ENCODE results near the gene CELF2.

CELF2 gene

DNA sequence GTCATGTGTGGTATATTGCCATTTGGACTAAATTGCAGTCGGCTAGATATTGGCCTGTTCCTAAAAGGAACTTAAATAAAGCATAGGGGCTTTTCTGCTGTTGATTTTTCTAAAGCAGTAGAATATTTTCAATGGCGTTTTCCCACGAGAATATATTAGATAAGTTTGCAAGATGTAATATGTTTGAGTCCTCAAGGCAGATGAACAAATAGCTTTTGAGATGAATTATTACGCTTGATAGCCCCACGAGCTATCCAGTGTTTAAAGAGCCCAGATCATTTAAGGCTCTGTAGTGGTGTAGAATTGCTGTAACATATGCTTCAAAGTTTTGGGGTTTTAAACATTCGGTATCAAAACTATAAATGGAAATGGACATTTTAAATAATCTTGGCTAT, 2.9 kb downstream of the CELF2 start:
- no peaks in the 10 kb centered on the region for H3K27me3 ChIP-seq (ENCODE audit: control insufficient read depth in 2 of 2, insufficient read depth in 2 of 2, low read length in 2 of 2)
- no peak overlapping the region for H3K27ac ChIP-seq (ENCODE audit: low read depth in 2 of 2, low read length in 2 of 2)
- no peak overlapping the region for H3K9ac ChIP-seq (ENCODE audit: low read depth in 1 of 2, low read length in 2 of 2)

DNA sequence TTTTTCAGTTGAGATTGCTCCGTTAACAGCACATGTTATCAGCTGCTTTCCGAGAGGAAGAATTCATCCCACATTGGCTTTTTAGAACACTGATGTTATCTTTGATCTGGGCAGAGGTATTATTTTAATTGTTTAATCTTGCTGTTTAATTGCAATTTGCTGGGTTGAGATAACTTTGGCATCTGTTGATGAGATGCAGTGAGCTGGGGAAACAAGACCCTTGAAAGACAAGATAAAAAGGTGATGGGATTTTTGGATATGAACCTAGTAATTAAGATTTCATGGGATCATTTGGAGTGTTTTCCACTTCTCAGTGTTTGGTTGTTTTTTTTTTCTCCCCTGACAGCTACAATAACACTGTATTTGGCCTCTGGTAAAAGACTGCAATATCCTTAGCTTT, 4.5 kb downstream of the CELF2 start:
- no peaks in the 10 kb centered on the region for H3K27me3 ChIP-seq (ENCODE audit: control insufficient read depth in 2 of 2, insufficient read depth in 2 of 2, low read length in 2 of 2)
- H3K4me3 ChIP-seq (ENCODE audit: low read length in 2 of 2), result no peak overlapping the region
- H3K4me1 ChIP-seq (ENCODE audit: control insufficient read depth in 2 of 2, insufficient read depth in 2 of 2, low read length in 2 of 2), result peaks cover 7 to 18% of the 10 kb centered on the region in 2 donors
- H3K9me3 ChIP-seq (ENCODE audit: control insufficient read depth in 2 of 2, low read length in 2 of 2), result no peaks in the 10 kb centered on the region
- H3K27ac ChIP-seq (ENCODE audit: low read depth in 2 of 2, low read length in 2 of 2), result no peak overlapping the region
- H3K9ac ChIP-seq (ENCODE audit: low read depth in 1 of 2, low read length in 2 of 2), result no peak overlapping the region
- H3K36me3 ChIP-seq (ENCODE audit: control insufficient read depth in 2 of 2, insufficient read depth in 2 of 2, low read length in 2 of 2), result no peaks in the 10 kb centered on the region

More for the DNA sequence above, 2.9 kb downstream of the CELF2 start:
- H3K36me3 ChIP-seq (ENCODE audit: control insufficient read depth in 2 of 2, insufficient read depth in 2 of 2, low read length in 2 of 2), result no peaks in the 10 kb centered on the region
- H3K9me3 ChIP-seq (ENCODE audit: control insufficient read depth in 2 of 2, low read length in 2 of 2), result no peaks in the 10 kb centered on the region
- peaks cover 10 to 12% of the 10 kb centered on the region in 2 donors for H3K4me1 ChIP-seq (ENCODE audit: control insufficient read depth in 2 of 2, insufficient read depth in 2 of 2, low read length in 2 of 2)
- H3K4me3 ChIP-seq (ENCODE audit: low read length in 2 of 2), result no peak overlapping the region

- no peaks in the 10 kb centered on the region for H3K36me3 ChIP-seq (ENCODE audit: control insufficient read depth in 2 of 2, insufficient read depth in 2 of 2, low read length in 2 of 2)
- H3K4me3 ChIP-seq (ENCODE audit: low read length in 2 of 2), result no peak overlapping the region
- H3K4me1 ChIP-seq (ENCODE audit: control insufficient read depth in 2 of 2, insufficient read depth in 2 of 2, low read length in 2 of 2), result peaks cover 6 to 20% of the 10 kb centered on the region in 2 donors
These were observed 5.6 kb downstream of the CELF2 start for GRCh38 chr10:11023009-11023953.

GRCh38 chr10:11024596-11024995, 6.9 kb downstream of the CELF2 start:
- H3K9ac ChIP-seq (ENCODE audit: low read depth in 1 of 2, low read length in 2 of 2), result no peak overlapping the region
- peaks cover 6 to 16% of the 10 kb centered on the region in 2 donors for H3K4me1 ChIP-seq (ENCODE audit: control insufficient read depth in 2 of 2, insufficient read depth in 2 of 2, low read length in 2 of 2)
- H3K27me3 ChIP-seq (ENCODE audit: control insufficient read depth in 2 of 2, insufficient read depth in 2 of 2, low read length in 2 of 2), result no peaks in the 10 kb centered on the region
- H3K9me3 ChIP-seq (ENCODE audit: control insufficient read depth in 2 of 2, low read length in 2 of 2), result no peaks in the 10 kb centered on the region
- H3K27ac ChIP-seq (ENCODE audit: low read depth in 2 of 2, low read length in 2 of 2), result no peak overlapping the region
- H3K4me3 ChIP-seq (ENCODE audit: low read length in 2 of 2), result no peak overlapping the region
- no peaks in the 10 kb centered on the region for H3K36me3 ChIP-seq (ENCODE audit: control insufficient read depth in 2 of 2, insufficient read depth in 2 of 2, low read length in 2 of 2)

More at GRCh38 chr10:11023009-11023953, 5.6 kb downstream of the CELF2 start:
- Histone ChIP-seq H3K9ac (ENCODE audit: low read depth in 1 of 2, low read length in 2 of 2) (no peak overlapping the region), H3K27me3 (ENCODE audit: control insufficient read depth in 2 of 2, insufficient read depth in 2 of 2, low read length in 2 of 2) (no peaks in the 10 kb centered on the region), H3K27ac (ENCODE audit: low read depth in 2 of 2, low read length in 2 of 2) (no peak overlapping the region), H3K9me3 (ENCODE audit: control insufficient read depth in 2 of 2, low read length in 2 of 2) (no peaks in the 10 kb centered on the region)

- Histone ChIP-seq H3K36me3 (ENCODE audit: control insufficient read depth in 2 of 2, insufficient read depth in 2 of 2, low read length in 2 of 2) (no peaks in the 10 kb centered on the region), H3K9me3 (ENCODE audit: control insufficient read depth in 2 of 2, low read length in 2 of 2) (no peaks in the 10 kb centered on the region), H3K4me1 (ENCODE audit: control insufficient read depth in 2 of 2, insufficient read depth in 2 of 2, low read length in 2 of 2) (peaks cover 0 to 10% of the 10 kb centered on the region in 2 donors), H3K27ac (ENCODE audit: low read depth in 2 of 2, low read length in 2 of 2) (no peak overlapping the region), H3K4me3 (ENCODE audit: low read length in 2 of 2) (no peak overlapping the region), H3K27me3 (ENCODE audit: control insufficient read depth in 2 of 2, insufficient read depth in 2 of 2, low read length in 2 of 2) (no peaks in the 10 kb centered on the region), H3K9ac (ENCODE audit: low read depth in 1 of 2, low read length in 2 of 2) (no peak overlapping the region)
These were observed 8.3 kb downstream of the CELF2 start for GRCh38 chr10:11025978-11026377.

- H3K9me3 ChIP-seq (ENCODE audit: control insufficient read depth in 2 of 2, low read length in 2 of 2), result no peaks in the 10 kb centered on the region
- no peaks in the 10 kb centered on the region for H3K36me3 ChIP-seq (ENCODE audit: control insufficient read depth in 2 of 2, insufficient read depth in 2 of 2, low read length in 2 of 2)
- no peak overlapping the region for H3K9ac ChIP-seq (ENCODE audit: low read depth in 1 of 2, low read length in 2 of 2)
- H3K27me3 ChIP-seq (ENCODE audit: control insufficient read depth in 2 of 2, insufficient read depth in 2 of 2, low read length in 2 of 2), result no peaks in the 10 kb centered on the region
- peak overlapping the region in 1 of 2 donors; percentile 12 for H3K27ac ChIP-seq (ENCODE audit: low read depth in 2 of 2, low read length in 2 of 2)
- H3K4me3 ChIP-seq (ENCODE audit: low read length in 2 of 2), result no peak overlapping the region
- H3K4me1 ChIP-seq (ENCODE audit: control insufficient read depth in 2 of 2, insufficient read depth in 2 of 2, low read length in 2 of 2), result peaks cover 0 to 10% of the 10 kb centered on the region in 2 donors
These were observed 9.1 kb downstream of the CELF2 start for GRCh38 chr10:11026773-11027172.

GRCh38 chr10:11034762-11035161, 17.1 kb downstream of the CELF2 start:
- no peak overlapping the region for H3K27ac ChIP-seq (ENCODE audit: low read depth in 2 of 2, low read length in 2 of 2)
- H3K9ac ChIP-seq (ENCODE audit: low read depth in 1 of 2, low read length in 2 of 2), result no peak overlapping the region
- no peaks in the 10 kb centered on the region for H3K27me3 ChIP-seq (ENCODE audit: control insufficient read depth in 2 of 2, insufficient read depth in 2 of 2, low read length in 2 of 2)
- no peak overlapping the region for H3K4me3 ChIP-seq (ENCODE audit: low read length in 2 of 2)
- H3K9me3 ChIP-seq (ENCODE audit: control insufficient read depth in 2 of 2, low read length in 2 of 2), result no peaks in the 10 kb centered on the region
- peaks cover 0 to 4% of the 10 kb centered on the region in 2 donors for H3K36me3 ChIP-seq (ENCODE audit: control insufficient read depth in 2 of 2, insufficient read depth in 2 of 2, low read length in 2 of 2)
- peaks cover 0 to 3% of the 10 kb centered on the region in 2 donors for H3K4me1 ChIP-seq (ENCODE audit: control insufficient read depth in 2 of 2, insufficient read depth in 2 of 2, low read length in 2 of 2)

DNA sequence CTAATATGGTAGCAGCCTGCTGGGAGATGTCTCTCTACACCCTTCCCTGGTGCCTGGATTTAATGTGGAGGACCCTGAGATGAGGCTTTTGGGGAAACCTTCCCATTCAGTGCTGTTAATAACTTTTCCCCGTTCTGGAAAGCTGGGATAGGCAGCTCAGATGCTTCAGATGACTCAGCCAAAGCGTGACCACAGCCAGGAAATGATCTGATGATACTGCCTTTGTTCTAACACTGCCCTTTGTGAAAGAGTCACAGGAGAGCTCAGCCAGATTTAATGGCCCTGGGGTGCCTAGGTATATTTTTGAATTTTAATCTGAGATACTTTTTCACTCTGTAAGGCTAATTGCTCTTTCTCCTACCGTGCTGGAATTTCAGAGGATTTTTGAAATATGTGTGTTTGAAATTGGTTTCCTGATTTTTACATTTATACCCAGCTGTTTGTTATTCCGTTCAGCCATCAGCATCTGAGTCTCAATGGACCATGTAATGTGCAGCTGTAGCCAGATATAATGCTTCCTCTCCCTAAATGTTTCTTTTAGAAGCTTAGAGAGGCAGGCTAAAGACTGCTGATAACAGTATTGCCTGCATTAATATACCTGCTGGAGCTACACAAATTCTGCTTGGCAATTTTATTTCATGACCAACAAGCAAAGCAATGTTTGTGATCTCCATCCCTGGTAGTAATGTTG, 17.8 kb downstream of the CELF2 start:
- H3K4me1 ChIP-seq (ENCODE audit: control insufficient read depth in 2 of 2, insufficient read depth in 2 of 2, low read length in 2 of 2), result peaks cover 0 to 3% of the 10 kb centered on the region in 2 donors
- H3K36me3 ChIP-seq (ENCODE audit: control insufficient read depth in 2 of 2, insufficient read depth in 2 of 2, low read length in 2 of 2), result peaks cover 0 to 4% of the 10 kb centered on the region in 2 donors
- no peak overlapping the region for H3K9ac ChIP-seq (ENCODE audit: low read depth in 1 of 2, low read length in 2 of 2)
- no peak overlapping the region for H3K27ac ChIP-seq (ENCODE audit: low read depth in 2 of 2, low read length in 2 of 2)
- no peak overlapping the region for H3K4me3 ChIP-seq (ENCODE audit: low read length in 2 of 2)
- H3K9me3 ChIP-seq (ENCODE audit: control insufficient read depth in 2 of 2, low read length in 2 of 2), result no peaks in the 10 kb centered on the region
- H3K27me3 ChIP-seq (ENCODE audit: control insufficient read depth in 2 of 2, insufficient read depth in 2 of 2, low read length in 2 of 2), result no peaks in the 10 kb centered on the region

DNA sequence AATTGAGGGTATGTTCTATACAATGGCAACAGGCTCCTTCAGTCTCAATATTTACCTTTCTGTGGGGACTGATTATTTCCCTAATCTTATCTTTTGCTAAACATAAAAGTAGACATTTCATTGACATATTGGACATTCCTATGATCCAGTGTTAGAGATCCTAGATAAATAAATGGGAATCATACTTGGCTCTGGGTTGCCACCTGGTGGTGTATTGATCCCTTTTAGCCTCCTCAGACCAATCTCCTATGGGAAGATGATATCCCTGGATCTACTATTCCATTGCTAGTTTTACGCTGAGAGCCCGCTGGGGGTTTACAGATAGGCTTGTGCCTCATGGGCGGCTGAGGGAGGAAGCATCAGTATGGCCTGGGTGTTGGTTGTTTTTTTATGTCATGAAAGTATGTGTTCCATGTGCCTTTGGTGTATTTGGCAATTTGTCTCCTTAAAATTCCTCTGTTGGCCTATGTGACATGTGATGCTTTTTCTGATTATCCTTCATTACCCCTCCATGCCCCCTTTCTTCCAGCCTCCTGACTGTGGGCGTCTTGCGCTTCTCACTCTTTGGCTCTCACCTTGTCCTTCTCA, 18.8 kb downstream of the CELF2 start:
- no peak overlapping the region for H3K27ac ChIP-seq (ENCODE audit: low read depth in 2 of 2, low read length in 2 of 2)
- H3K9me3 ChIP-seq (ENCODE audit: control insufficient read depth in 2 of 2, low read length in 2 of 2), result no peaks in the 10 kb centered on the region
- peaks cover 0 to 4% of the 10 kb centered on the region in 2 donors for H3K36me3 ChIP-seq (ENCODE audit: control insufficient read depth in 2 of 2, insufficient read depth in 2 of 2, low read length in 2 of 2)

DNA sequence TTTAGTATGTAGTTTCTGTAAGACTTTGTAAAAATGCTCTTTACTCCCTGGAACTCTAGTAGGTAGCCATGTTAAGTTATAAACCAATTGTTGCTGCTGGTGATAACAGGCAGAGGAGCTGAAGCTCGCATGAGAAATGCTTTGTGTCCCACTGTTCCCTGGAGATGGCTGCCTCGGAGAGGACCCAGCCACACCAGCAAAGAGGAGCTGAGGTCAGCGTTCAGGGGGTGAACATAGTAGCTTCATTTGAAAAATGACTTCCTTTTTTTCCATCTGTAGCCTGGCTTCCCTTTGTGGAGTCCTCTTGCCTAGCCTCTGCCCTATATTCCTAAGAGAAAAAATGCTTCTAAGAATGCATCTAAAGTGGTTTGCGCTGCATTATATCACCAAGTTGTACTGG, 20.3 kb downstream of the CELF2 start:
- Histone ChIP-seq H3K27ac (ENCODE audit: low read depth in 2 of 2, low read length in 2 of 2) (no peak overlapping the region), H3K4me3 (ENCODE audit: low read length in 2 of 2) (no peak overlapping the region), H3K27me3 (ENCODE audit: control insufficient read depth in 2 of 2, insufficient read depth in 2 of 2, low read length in 2 of 2) (no peaks in the 10 kb centered on the region), H3K36me3 (ENCODE audit: control insufficient read depth in 2 of 2, insufficient read depth in 2 of 2, low read length in 2 of 2) (peaks cover 0 to 4% of the 10 kb centered on the region in 2 donors), H3K9me3 (ENCODE audit: control insufficient read depth in 2 of 2, low read length in 2 of 2) (no peaks in the 10 kb centered on the region), H3K9ac (ENCODE audit: low read depth in 1 of 2, low read length in 2 of 2) (no peak overlapping the region), H3K4me1 (ENCODE audit: control insufficient read depth in 2 of 2, insufficient read depth in 2 of 2, low read length in 2 of 2) (peaks cover 0 to 3% of the 10 kb centered on the region in 2 donors)

More for the DNA sequence above, 18.8 kb downstream of the CELF2 start:
- peaks cover 0 to 3% of the 10 kb centered on the region in 2 donors for H3K4me1 ChIP-seq (ENCODE audit: control insufficient read depth in 2 of 2, insufficient read depth in 2 of 2, low read length in 2 of 2)
- no peaks in the 10 kb centered on the region for H3K27me3 ChIP-seq (ENCODE audit: control insufficient read depth in 2 of 2, insufficient read depth in 2 of 2, low read length in 2 of 2)
- no peak overlapping the region for H3K4me3 ChIP-seq (ENCODE audit: low read length in 2 of 2)
- H3K9ac ChIP-seq (ENCODE audit: low read depth in 1 of 2, low read length in 2 of 2), result no peak overlapping the region

All from mucosa of rectum (tissue), 2 donors.